Measurements from ENCODE around the gene EFCAB12.

The EFCAB12 gene

DNA sequence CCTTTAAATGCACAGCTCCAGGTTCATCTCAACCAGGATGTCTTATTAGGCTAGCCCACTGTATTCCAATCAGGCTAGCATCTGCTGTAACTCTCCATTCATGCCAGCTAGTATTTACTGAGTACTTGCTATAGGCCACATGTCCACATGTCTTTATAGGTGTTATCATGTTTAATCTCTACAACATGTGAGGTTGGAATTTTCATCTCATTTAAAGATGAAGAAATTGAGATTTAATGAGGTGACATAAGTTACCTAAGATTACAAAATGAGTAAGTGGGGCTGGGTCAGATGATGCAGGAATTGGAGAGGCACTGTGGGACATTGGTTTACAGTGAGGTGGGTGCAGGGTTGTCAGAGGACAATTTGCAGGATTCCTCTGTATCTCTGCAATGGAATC lies 14.5 kb upstream of the EFCAB12 start:
- DNase-seq, result no peak

DNA sequence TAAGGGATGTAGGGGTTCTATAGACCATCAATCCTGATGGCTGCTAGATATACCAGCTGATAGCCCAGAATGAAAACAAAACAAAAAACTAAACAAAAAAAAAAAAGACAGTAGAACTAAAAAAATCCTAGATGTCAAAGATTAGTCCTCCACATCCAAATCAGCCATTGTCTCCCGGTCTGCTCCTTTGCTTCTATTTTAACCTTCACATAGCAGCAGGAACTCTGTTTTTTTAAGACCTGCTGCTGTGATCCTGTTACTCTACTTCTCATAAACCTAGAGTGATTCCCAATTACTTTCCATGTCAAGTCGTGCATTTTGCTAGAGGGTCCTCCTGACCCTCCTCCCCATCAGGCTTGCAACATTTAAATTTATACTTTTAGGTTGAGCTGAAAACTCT lies 14.1 kb upstream of the EFCAB12 start:
- DNase-seq, result no peak

DNA sequence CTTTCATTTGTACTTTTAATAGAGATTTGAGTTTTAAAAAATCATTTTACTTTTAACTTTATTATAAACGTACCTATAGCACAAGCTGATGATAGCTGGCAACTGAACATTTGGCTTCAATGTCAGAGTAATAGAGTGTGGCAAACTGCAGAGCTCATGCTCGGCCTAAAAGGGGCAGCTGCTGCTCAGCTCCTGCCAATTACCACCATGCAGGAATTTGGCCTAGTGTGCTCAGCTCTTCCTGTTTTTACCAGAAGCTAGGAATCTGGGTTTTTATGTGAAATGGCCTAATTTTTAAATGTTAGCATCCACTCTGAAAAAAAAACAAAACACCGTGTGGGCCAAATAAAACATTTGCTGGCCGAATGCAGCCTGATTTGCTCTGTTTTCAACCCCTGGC lies 13.3 kb upstream of the EFCAB12 start:
- no peak for DNase-seq

DNA sequence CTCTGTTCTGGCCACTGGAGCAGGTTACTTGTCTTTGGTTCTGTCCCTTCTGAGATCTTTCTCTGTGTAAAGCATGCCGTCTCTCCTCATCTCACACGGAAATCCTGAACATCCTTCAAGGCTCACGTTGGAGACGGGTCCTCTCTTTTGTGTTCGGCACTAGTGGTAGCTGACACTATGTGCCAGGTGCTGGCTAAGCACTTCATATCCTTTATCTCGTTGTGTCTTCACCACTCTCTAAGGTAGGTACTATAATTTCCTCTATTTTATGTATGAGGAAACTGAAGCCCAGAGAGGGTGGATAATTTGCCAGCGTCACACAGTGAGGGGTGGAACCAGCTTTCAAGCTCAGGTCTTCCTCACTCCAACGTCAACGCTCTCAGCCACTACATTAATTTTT lies 12.8 kb upstream of the EFCAB12 start:
- DNase-seq, result peak; percentile 17

- no peak for DNase-seq
Observed at GRCh38 chr3:129440618-129441190, 12.3 kb upstream of the EFCAB12 start.

- DNase-seq, result peak; percentile 100
Observed at GRCh38 chr3:129439817-129440617, 11.6 kb upstream of the EFCAB12 start, which contains the start of the genes IFT122 and MBD4. Gene IFT122, plus strand, starts transcription at chr3:129440224. Its CDS starts 107 bp downstream, at chr3:129440331. Gene MBD4, minus strand, starts transcription at chr3:129439948. Its CDS starts 115 bp downstream, at chr3:129439833.

GRCh38 chr3:129439226-129439816 lies 10.9 kb upstream of the EFCAB12 start:
- DNase-seq, result peak; percentile 37

- DNase-seq, result no peak
Observed at GRCh38 chr3:129435367-129435766, 6.9 kb upstream of the EFCAB12 start.

DNA sequence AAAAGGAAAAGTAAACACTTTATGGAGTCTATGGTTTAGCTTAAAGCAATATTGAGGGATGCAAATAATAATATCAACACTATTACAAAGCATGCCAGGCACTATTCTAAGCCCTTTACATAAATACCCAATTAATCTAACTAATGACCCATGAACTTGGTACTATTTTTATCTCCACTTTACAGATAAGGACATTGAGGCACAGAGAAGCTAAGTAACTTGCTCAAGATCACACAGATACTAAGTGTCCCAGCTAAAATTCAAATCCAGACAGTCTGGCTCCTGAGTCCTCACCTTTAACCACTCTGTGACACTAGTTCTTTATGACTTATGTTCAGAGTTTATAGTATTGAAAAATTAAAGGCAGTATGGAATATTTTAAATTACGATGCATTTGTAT lies 5.7 kb upstream of the EFCAB12 start:
- DNase-seq, result no peak

- no peak for DNase-seq
Observed at GRCh38 chr3:129433565-129433964, 5.1 kb upstream of the EFCAB12 start.

DNA sequence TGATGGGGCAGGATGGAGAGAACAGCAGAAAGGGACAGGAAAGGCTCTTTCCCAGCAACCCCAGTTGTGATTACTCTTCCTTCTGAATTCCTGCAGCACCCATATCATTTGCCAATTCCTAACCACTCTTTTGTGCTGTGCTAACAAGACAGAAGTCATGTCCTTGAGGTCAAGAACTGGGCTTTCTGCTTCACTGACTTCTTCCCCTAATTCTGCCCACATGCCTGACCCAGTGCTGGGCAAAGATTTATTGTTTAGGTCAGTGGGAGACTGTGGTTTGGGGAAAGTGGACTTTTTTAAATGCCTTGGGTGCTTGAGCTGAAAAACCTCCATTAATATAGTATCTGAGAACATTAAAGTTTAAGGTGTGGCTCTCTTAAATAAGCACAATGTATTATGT lies 4.2 kb upstream of the EFCAB12 start:
- no peak for DNase-seq

DNA sequence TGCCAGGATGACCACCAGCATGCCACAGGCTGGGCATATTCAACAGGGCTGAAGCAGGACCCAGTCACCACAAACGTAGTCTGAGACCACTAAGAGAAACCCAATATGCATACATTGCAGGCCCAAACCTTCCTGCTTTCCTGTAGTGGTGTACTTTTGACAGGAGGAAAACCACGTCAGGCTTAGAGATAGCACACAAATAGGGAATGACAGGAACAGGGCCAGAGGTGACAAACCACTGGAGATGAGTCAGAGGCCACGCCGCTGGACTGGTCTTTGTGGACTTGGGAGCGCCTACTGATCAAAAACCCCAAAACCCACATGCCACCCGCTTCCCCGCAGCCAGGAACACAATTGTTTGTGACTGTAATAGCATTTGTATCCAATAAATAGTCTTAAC lies 3.6 kb upstream of the EFCAB12 start:
- DNase-seq, result no peak

GRCh38 chr3:129429602-129430001 lies 1.2 kb upstream of the EFCAB12 start:
- DNase-seq, result no peak

DNA sequence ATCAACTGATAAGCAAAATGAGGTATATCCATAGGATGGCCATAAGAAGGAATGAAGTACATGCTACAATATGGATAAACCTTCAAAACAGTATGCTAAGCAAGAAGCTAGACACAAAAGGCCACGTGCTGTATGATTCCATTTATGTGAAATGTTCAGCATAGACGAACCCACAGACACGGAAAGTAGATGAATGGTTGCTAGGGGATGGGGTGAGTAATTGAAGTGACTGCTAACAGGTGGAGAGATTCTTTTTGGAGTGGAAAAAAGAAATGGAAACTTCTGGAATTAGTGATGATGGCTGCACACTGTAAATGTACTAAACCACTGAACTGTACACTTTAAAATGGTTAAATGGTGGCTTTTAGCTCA lies 630 bp upstream of the EFCAB12 start:
- DNase-seq, result no peak

- no peak for DNase-seq
Observed at GRCh38 chr3:129428007-129428375, 445 bp downstream of the EFCAB12 start.

DNA sequence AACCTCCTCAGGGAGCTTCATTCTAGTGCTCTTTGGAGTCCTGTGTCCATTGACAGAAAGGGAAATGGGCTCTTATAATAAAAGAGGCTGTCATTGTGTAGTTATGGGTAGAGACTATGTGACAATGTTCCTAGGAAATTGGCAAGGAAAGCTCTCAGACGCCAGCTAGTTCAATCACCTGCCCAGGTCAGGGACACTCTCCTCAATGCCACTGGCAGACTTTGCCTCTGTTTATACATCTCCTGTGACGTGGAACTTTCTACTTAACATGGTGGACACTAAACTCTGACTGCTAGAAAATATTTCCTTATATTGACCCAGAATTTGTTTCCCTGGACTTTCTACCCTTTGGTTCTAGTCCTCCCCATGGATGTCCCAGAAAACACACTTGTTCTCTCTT lies 2.8 kb downstream of the EFCAB12 start:
- no peak for DNase-seq

- no peak for DNase-seq
Observed at GRCh38 chr3:129425213-129425612, 3.2 kb downstream of the EFCAB12 start.

GRCh38 chr3:129424185-129424841 lies 4.1 kb downstream of the EFCAB12 start:
- DNase-seq, result no peak

- no peak for DNase-seq
Observed at GRCh38 chr3:129422897-129423296, 5.5 kb downstream of the EFCAB12 start.

DNA sequence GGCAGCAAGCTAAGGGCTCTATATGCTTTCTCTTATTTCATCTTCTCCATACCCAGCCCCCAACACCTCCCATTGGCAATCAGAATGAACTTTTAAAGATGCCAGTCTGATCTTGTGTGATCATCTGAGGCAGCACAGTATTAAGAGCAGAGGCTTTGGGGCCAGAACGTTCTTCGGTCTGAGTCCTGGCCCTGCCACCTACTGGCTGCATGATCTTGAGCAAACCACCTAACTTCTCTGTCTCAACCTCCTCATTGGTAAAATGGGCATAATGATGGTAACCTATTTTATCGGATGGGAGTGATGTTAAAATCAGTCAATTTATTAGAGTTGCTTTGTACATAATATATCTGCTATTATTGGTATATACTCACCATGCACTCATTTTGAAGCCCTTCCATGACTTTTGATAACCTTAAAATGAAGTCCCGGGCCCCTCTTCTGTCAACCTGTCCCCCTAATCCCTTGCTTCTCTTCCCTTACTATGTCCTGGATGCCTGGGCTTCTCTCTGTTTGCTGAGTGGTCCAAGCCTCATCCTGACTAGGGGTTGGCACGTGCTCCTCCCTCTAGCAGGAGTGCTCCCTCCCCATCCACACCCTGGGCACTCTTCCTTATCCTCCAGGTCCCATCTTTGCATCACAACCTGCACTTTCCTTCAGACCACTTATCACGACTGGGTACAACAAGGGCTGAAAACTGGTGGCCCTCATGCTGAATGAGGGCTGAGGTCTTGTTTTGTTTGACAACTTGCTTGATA lies 6.3 kb downstream of the EFCAB12 start:
- no peak for DNase-seq

GRCh38 chr3:129421236-129421883 lies 7.1 kb downstream of the EFCAB12 start:
- no peak for DNase-seq

GRCh38 chr3:129419476-129419875 lies 9.0 kb downstream of the EFCAB12 start:
- DNase-seq, result no peak
